Activated CD4-positive, alpha-beta T cell treated with anti-CD3 and anti-CD28 coated beads for 24 hours (primary cell): Measurements from ENCODE around the gene VPS35L.
A peak's percentile ranks its signal among the peaks of the same experiment; 100 is the strongest.
"Not testable (repeated sequence)": the region's sequence is repeated elsewhere in the genome, so short reads cannot be mapped to it uniquely, and the experiment has no call there.

ENCODE experiments used
- DNase-seq, 2 donors: peaks; one replicate each; pipeline ENCODE4 v3.0.0-alpha.2; 2020; ENCODE audit warnings: low read depth in 2 of 2

VPS35L gene

DNA sequence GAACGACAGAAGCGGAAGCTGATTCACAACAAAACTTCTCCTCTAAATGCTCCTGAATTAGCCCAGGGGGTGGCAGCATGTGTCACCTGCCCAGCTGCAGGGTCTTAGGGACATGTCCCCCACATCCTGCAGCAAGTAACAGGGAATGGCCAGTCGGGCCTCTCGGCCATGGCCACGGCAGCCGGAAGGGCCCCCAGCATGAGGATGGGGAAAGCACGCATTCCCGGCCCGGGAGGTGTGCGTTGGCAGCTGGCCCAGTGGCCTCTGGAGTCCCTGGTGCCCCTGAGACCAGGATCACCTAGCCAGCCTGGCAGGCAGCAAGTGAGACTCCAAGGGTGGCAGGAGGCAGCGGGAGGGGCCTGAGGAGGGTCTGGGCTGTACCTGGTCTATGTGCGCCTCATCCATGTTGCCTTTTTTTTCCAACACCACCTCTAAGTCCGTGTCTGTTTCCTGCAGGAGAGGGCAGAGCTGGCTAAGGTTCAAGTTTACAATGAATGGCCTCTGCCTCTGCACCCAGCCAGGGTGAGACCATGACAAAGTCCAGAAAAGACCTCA, 155.6 kb downstream of the VPS35L start:
- DNase-seq, result no peak

DNA sequence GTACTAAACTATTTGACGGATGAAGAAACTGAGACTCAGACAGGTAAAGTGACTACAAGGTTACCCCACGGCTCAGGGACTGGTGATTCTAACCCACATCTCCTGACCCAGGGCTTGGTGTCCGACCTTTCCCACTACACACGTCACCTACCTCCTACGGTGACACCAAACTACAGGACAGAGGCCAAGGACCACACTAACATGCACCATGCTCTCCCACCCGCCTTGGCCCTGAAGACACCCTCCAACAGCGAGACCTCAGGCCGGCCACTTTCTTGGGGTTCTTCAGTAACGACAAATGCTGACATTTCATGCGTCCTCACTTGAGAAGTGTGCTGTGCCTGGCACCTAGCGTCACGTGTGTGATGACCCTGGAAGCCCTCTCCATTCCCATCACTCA, 156.1 kb downstream of the VPS35L start:
- no peak for DNase-seq

DNA sequence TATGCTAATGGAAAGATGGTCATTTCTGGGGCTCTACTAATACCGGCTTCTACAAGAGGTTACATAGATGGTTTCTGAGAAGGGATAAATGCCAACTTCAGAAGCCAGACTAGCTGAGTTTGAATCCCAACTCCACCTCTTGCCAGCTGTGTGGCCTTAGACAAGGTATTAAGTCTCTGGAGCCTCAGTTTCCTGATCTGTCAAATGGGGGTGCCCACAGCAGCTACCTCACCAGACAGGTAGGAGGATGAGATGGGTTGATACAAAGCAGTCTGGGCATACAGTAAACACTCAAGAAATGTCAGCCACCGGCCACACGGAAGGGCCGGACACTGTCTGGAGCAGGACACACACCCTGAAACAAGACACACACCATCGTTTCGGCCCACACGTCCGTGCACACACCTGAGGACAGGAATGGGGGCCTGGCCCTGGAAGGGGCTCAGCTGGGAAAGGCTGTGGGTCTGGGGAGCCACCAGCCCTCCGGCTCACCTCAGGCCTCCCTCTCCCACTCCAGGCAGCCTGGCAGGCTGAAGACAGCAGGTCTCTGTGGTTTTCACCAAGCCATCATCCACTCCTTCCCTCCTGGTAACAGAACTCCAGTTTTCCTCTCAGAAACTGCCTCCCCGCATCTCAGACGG, 157.0 kb downstream of the VPS35L start:
- DNase-seq, result no peak

DNA sequence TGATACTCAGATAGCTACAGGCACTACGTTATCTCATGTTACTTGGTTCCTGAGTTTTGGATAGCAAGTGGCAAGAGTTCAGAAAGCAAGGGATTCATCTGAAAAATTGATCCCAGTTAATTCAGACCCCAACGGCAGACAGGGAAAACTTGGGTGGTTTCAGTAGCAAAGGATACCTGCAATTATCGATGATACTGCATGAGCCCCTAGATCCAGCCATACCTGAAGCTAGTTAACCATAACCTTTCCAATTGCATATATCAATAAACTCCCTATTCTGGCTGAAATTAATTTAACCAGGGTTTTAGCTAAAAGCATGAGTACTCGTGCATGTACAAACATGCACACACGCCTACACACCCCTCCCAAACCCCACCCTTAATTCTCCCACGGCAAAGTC, 158.2 kb downstream of the VPS35L start:
- no peak for DNase-seq

DNA sequence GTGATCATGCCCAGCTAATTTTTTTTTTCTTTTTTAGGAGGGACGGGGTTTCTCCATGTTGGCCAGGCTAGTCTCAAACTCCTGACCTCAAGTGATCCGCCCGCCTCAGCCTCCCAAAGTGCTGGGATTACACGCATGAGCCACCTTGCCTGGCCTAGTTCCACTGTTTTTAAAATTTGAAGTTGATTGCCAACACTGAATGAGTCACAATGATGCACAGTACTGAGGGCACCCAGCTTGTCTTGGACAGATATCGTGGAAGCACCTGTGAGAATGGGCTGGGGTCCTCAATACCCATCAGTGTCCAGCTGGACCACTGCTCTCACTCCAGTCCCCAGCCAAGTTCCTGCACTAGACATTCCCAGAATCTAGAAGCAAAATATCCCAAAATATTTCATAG, 160.1 kb downstream of the VPS35L start:
- no peak for DNase-seq

DNA sequence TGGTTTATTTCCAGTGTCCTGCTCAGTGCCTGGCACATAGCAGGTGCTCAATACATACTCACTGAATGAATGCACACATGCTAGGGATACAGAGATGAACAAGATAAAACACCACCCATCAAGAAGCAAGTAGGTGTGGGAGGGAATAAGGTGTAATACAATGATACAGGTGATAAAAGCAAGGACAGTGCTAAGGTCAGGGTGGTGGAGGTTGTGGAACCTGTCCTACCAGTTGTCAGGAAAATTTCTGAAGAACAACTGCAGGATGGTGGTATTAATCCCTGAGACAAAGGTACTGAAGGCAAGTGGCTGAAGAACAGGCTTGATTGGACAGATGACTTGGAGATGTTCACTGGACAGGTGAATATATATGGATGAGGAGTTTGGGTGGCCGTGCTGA, 160.7 kb downstream of the VPS35L start:
- no peak for DNase-seq

DNA sequence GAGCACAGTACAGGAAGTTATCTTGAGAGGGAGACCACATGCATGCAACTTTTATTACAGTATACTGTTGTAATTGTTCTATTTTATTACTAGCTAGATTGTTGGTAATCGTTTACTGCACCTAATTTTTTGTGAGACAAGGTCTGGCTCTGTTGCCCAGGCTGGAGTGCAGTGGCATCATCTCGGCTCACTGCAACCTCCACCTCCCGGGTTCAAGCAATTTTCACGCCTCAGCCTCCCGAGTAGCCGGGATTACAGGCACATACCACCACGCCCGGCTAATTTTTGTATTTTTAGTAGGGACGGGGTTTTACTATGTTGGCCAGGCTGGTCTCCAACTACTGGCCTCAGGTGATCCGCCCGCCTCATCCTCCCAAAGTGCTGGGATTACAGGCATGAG, 161.2 kb downstream of the VPS35L start:
- not testable (repeated sequence) for DNase-seq

DNA sequence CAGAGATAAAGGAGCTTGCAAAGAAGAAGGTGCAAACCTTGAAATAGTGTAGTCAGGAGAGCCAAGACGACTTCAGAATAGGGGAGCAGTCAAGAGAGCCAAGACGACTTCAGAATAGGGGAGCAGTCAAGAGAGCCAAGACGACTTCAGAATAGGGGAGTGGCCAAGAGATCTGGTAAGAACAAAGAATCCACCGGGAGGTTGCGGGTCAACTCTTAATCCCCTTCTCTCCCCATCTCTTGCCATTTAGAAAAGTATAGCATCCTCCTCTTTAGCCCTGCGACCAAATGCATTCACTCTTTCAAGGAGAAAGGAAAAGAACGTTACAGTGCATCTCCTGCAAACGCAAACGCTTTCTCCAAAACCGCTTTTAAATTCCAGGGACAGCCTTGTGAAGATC, 161.8 kb downstream of the VPS35L start:
- no peak for DNase-seq

DNA sequence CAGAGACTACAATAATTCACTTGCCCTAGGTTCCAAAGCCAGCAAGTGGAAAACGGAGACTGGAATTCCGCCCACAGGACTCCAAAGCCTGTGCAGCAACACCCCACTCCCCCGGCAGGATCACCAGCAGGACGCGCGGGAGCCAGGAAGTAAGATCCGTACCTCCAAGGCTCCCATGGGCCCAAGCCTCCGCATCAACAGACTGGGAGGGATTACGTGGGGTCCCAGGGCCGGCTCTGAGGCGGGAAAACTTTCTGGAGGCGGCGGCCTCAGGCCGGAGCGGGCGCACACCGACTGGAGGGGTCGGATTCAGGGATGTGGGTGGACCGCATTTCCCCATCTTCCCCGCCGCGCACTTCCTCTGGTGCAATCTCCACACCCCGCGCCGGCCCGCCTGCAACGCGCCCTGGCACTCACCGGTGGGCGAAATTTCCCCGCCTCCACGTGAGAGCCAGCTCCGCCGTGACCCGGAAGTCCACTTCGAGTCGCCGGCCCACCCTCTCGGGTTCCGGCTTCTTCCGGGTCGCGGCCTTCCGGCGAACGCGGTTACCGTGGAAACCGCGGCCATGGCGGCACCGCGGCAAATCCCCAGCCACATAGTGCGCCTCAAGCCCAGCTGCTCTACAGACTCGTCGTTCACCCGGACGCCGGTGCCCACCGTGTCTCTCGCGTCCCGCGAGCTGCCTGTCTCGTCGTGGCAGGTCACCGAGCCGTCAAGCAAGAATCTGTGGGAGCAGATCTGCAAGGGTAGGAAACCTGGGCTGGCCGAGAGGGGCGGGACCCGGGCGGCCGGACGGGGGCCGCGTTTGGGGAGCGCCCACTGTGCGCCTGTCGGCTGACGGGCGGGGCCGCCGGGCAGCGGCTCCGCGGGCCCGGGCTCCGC, 162.5 kb downstream of the VPS35L start, which contains the start of the genes IQCK and KNOP1:
TSS of gene IQCK (plus strand) at position 531 of the 883 bp plus-strand sequence. CDS start at position 567, 36 bp downstream.
TSS of gene KNOP1 (minus strand) at position 487 of the 883 bp plus-strand sequence. CDS start 3,192 bp downstream, outside the sequence.
- peak; percentile 79 to 82 for DNase-seq

DNA sequence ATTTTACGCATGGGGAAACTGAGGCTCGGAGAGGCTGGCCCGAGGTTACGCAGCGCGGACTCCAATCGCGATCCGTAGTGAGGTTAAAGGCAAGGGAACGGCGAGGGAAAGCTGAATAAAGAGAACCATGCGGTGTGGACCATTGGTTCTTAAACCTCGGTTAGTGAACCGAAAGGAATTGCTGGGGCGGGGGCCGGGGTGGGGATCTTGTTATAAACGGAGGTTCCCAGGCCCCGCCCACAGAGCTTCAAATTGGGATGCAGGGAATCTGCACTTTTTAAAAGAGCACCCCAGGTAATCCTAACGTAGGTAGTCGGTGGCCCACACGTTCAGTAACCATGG, 163.1 kb downstream of the VPS35L start:
- no peak for DNase-seq

DNA sequence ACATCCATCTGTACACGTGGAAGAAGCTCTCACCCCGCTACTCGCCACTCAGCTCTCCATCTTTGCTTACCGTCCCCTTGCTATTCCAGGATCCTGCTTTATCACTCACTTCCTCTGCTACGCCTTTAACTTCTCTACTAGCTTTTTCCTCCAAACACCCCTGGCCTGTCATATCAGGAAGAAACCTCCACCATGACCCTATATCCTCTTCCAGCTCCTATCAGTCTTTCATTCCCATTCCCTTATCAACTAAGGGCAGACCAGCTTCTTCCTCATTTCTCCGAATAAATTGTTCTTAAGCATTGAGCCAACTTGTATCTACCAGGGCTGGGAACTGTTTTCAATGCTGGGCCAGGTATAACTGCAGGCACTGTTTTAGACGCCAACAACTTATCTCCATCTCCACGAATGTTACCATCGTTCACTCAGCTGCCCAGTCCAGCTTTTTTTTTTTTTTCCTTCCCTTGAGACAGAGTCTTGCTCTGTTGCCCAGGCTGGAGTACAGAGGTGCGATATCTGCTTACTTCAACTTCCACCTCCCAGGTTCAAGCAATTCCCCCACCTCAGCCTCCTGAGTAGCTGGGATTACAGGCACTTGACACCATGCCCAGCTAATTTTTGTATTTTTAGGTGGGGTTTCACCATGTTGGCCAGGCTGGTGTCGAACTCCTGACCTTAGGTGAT, 166.9 kb downstream of the VPS35L start:
- no peak for DNase-seq

DNA sequence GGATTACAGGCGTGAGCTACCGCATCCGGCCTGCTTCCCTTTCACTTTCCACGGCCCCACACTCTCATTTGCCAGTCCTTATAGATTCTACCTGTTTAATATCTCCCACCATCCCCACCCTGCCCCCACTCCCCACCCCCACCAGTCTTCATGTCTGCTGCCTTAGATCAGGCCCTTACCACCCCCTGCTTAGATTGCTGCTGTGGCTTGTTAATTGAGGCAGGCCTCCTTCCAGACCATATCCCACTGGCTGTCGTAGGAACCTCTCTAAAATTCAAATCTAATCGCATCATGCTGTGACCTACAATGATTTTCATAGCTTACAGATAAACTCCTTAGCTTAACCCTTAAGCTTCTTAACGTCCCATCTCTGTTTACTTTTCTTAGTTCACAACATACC, 167.5 kb downstream of the VPS35L start:
- DNase-seq, result no peak

DNA sequence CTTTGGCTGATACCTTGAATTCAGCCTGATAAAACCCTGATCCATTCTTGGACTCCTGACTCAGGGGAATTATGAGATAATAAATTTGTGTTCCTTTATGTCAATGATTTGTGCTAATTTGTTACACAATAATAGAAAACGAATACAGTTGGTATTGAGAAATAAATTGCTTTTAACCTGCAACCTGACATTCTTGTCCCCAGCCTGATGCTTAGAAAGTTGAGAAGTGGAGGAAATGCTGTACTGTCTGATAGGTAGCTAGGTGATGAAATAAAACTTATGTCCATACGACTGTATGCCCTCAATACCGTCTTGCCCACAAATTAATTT, 173.1 kb downstream of the VPS35L start:
- DNase-seq, result no peak

DNA sequence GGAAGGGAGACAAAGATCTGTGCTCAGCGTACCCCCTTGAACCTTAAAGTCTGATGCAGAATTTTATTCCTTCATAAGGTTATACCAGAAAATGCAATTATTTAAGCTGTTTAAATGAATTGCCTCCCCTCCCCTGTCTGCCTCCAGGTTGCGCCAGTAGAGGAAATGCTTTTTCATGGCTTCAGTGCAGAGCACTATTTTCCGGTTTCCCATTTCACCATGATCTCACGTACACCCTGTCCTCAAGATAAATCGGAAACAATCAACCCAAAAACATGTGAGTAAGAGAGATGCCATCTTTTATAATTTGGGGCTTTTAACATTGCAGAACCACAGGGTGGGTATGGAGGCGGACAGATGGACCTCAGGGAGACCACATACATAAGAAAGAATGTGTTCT, 178.0 kb downstream of the VPS35L start:
- no peak for DNase-seq

DNA sequence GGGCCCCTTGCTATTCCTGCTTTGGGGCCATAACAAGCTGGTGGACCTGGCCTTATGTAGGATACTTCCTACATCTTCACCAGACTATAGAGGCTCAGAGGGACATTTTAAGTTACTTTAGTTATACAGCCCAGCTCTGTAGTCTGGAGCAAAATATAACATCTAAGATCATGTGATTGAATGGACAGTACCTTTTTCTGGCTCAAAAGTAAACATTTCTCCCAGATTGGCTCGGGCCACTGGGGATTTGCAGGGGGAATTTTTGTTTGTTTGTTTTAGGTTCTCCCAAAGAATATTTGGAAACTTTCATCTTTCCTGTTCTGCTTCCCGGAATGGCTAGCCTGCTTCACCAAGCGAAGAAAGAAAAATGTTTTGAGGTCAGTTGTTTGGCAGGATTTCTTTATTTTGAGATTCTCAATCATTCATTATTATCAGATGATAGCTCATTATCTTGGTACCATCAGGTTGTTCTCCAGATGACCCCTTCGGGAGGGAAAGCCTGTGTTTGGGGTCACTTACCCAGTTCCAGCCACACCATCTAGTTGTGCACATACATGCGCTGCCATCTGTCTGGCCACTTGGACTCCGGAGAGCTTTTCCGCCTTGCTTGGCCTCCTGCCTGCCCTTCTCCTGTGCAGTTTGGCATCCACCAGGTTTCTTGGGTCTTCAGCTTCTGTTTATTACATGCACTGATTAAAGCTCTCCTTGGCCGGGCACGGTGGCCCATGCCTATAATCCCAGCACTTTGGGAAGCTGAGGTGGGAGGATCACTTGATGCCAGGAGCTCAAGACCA, 179.8 kb downstream of the VPS35L start:
- no peak for DNase-seq

DNA sequence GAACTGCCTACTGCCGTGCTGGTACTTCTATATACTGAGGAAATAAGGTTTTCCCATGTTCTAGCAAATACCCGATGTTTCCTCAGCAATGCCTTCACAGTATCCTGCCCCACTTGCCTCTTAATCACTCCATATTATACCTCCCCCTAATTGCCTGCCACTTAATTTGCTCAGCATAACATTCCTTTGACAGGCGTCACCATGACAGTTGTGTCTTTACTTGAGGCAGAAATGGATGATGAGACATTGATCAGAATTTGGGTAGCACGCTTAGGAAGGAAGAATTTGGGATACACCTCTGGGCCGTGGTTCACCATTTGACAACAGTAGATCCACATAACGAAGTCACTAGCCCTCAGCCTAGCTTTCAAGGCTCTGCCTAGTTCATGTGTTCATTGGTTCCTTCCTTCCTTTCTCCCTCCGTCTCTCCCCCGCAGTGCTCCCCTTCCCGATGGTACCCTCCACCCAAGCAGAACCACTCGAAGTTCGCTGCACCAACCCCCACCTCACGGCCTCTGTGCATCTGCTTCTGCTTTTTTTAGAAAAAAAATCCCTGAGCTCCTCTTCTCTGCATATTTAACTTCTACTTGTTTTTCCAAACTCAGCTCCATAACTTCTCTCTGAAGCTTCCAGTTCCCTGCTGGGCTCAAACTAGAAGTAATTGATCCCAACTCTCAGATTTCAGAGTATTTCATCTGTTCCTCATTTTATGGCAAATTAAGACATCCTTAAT, 182.0 kb downstream of the VPS35L start:
- no peak for DNase-seq

DNA sequence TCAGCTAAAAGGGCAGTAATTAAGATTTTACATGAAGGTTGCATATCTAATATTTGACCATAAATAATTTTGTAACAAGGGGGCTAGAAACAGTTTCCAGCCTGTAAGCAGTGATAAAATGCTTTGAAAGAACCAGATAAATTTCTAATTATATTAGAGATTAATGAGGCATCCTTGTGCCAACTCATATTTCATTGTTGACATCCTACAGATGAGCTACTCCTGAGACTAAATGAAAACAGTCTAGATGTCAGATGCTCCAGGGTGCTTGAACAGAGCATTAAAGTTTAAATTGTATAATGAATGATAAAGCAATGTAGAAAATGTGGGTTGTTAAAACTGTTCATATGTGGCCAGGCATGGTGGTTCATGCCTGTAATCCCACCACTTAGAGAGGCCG, 185.9 kb downstream of the VPS35L start:
- DNase-seq, result no peak

DNA sequence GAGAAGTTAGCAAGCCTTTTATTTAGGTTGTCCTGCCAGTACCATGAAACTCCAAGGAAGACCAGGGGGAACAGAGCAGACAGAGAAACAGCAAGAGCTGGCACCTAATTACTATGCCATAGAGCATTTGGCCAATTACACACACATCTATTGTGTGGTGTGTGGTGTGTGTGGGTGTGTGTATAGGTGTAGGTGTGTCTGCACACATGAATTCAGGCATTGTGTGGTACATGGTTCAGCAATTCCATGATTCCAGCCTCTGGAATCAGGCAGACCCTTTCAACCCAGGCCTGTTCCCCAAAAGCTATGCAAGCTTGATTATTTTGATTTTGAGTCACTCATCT, 188.3 kb downstream of the VPS35L start:
- no peak for DNase-seq

DNA sequence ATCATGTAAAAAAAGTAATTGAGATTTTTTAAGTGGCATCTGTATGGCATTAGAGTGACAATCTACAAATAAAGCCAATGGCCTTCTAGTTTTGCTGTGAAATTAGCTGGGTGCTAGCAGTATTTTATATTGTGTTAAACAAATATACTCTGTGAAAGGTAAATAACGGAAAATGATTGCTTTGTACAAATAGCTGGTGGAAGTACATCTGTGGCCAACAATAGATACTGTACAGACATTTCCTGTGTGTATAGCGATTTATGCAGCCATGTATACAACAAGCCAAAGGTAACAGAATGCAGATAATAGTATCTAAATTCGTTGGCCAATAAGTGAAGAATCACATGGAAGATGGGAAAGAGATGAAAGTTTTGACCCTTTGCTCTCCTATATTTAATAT, 189.2 kb downstream of the VPS35L start:
- no peak for DNase-seq

DNA sequence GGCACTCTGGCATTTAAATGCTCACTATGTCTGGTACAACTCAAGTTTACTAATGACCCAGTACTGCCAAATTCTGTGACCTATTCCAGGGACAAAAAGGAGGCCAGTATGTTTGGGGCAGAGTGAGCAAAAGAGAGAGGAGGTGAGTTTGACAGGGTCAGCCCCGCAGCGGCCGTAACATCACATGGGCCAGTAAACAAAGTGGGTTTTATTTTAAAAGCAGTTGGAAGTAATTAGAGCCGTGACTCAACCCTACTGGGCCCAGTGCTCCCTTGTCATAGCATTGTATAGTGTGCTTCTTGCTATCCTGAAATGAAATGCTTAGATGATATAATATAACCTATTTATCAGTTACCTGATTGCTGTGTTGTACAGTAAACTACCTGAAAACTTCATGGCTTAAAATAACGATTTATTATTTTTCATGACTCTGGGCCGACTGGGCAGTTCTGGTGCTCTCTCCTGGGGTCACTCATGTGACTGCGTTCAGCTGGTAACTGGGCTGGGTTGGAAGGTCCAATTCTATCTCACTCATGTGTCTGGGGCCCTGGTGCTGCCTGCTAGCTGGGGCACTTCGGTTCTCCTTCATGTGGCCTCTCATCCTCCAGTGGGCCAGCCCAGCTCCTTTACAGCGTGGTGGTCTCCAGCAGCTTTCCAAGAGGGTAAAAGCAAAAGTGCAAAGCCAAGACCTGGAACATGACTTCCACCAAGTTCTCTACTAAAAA, 189.9 kb downstream of the VPS35L start:
- DNase-seq, result no peak
